H1 (cell line): Measurements from ENCODE around the gene NCBP1.

Source experiments
- CEBPB ChIP-seq: IDR thresholded peaks from 2 replicates; pipeline ENCODE4 v1.6.1; 2012; ENCODE audit warnings: low read depth, low read length
- CHD2 ChIP-seq: IDR thresholded peaks from 2 replicates; pipeline ENCODE4 v1.6.1; 2012; ENCODE audit warnings: low read length, improper control_type of control experiment
- CTCF ChIP-seq, 3 experiments: IDR thresholded peaks; 1 replicate in 2 of 3; 2 replicates in 1 of 3; pipeline versions ENCODE4 v1.5.1 to v1.6.1; 2011; ENCODE audit warnings: low read length in 3 of 3, mild to moderate bottlenecking in 3 of 3, inconsistent platforms in 2 of 3, low read depth in 1 of 3, moderate library complexity in 1 of 3; ENCODE audit not compliant: insufficient read depth in 1 of 3; ENCODE audit errors: control extremely low read depth in 1 of 3
- EGR1 ChIP-seq: IDR thresholded peaks from 2 replicates; pipeline ENCODE4 v1.6.1; 2011; ENCODE audit warnings: low read depth, low read length, borderline replicate concordance
- EP300 ChIP-seq, 2 experiments: IDR thresholded peaks; 1 replicate in 1 of 2; 2 replicates in 1 of 2; pipeline ENCODE4 v1.6.1; 2011 to 2012; ENCODE audit warnings: low read depth in 2 of 2, low read length in 2 of 2, mild to moderate bottlenecking in 2 of 2, borderline replicate concordance in 1 of 2, inconsistent platforms in 1 of 2, moderate library complexity in 1 of 2
- POLR2A ChIP-seq, 2 experiments: IDR thresholded peaks; 1 replicate in 1 of 2; 2 replicates in 1 of 2; pipeline ENCODE4 v1.6.1; 2011; ENCODE audit warnings: low read depth in 2 of 2, low read length in 2 of 2, mild to moderate bottlenecking in 2 of 2; ENCODE audit errors: control extremely low read depth in 1 of 2
- POLR2AphosphoS5 ChIP-seq: IDR thresholded peaks from 2 replicates; pipeline ENCODE4 v1.6.1; 2011; ENCODE audit warnings: low read depth, low read length
- SP1 ChIP-seq: IDR thresholded peaks from 2 replicates; pipeline ENCODE4 v1.6.1; 2011; ENCODE audit warnings: low read depth, low read length
- TAF7 ChIP-seq: optimal IDR thresholded peaks from 2 replicates; pipeline ENCODE3; 2011; ENCODE audit warnings: low read depth, mild to moderate bottlenecking, inconsistent platforms, low read length, moderate library complexity, borderline replicate concordance
- TEAD4 ChIP-seq: IDR thresholded peaks from 2 replicates; pipeline ENCODE4 v1.6.1; 2012; ENCODE audit warnings: low read depth, low read length, inconsistent platforms, mixed read lengths

GRCh38 chr9:97688654-97689053 lies 55.0 kb downstream of the NCBP1 start:
- no peak for TF ChIP-seq CHD2
- TF ChIP-seq POLR2A (IDR thresholded peaks at IDR 0.05; ENCODE audit: control extremely low read depth in 1 of 2, low read depth in 2 of 2, low read length in 2 of 2), result no peak
- TF ChIP-seq POLR2AphosphoS5, result no peak
- no peak for TF ChIP-seq EP300 (IDR thresholded peaks at IDR 0.05; ENCODE audit: borderline replicate concordance in 1 of 2, low read depth in 2 of 2, low read length in 2 of 2)
- TF ChIP-seq TAF7, result no peak
- TF ChIP-seq CTCF (IDR thresholded peaks at IDR 0.05; ENCODE audit: control extremely low read depth in 1 of 3, insufficient read depth in 1 of 3, low read depth in 1 of 3, low read length in 3 of 3), result no peak
- no peak for TF ChIP-seq SP1
- no peak for TF ChIP-seq EGR1
- no peak for TF ChIP-seq TEAD4
- no peak for TF ChIP-seq CEBPB
